Thyroid gland (tissue), 4 donors: ENCODE measurements around the gene RNF121.

Experiments used
- POLR2A ChIP-seq, 2 donors: fragments of 450-650 bp; IDR thresholded peaks; one replicate each; pipeline ENCODE4 v1.6.1; 2017; ENCODE audit warnings: antibody characterized with exemption in 2 of 2, mild to moderate bottlenecking in 2 of 2, moderate library complexity in 1 of 2
- TF ChIP-seq, protein P1 (sequence below), 6 experiments: fragments of 200-600 bp in 3 of 6; fragments of 450-650 bp in 3 of 6; sonication (generic) in 3 of 6; IDR thresholded peaks; one replicate each; pipeline ENCODE4 v1.5.1; 2016 to 2019; ENCODE audit warnings: antibody characterized with exemption in 6 of 6, mild to moderate bottlenecking in 2 of 6, inconsistent platforms in 1 of 6, moderate library complexity in 1 of 6

DNA sequence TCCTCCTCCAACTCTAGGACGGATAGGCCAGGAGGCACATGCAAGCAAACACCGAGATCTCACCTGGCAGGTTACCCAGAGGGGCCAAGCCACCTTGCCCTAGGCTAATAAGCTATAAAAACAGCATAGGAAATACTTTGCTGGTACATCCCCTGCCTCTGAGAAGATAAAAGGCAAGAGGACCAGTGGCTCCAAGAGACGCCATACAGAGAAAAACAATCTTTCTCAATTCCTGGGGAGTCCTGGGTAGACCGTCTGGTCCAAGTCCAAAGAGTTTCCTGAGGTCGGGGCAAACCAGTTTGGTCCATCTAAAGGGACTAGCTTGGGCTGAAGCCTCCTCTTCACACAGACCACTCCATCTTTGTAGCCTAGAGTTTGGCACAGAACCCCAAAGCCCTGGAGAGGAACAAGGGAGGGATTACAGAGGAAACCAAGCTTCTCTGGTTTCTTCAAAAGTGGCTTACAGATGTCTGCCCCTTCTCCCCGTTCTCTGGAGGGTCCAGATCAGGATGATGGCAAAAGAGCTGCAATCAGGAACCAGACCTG, 111.1 kb downstream of the RNF121 start:
- TF ChIP-seq, protein P1, sequence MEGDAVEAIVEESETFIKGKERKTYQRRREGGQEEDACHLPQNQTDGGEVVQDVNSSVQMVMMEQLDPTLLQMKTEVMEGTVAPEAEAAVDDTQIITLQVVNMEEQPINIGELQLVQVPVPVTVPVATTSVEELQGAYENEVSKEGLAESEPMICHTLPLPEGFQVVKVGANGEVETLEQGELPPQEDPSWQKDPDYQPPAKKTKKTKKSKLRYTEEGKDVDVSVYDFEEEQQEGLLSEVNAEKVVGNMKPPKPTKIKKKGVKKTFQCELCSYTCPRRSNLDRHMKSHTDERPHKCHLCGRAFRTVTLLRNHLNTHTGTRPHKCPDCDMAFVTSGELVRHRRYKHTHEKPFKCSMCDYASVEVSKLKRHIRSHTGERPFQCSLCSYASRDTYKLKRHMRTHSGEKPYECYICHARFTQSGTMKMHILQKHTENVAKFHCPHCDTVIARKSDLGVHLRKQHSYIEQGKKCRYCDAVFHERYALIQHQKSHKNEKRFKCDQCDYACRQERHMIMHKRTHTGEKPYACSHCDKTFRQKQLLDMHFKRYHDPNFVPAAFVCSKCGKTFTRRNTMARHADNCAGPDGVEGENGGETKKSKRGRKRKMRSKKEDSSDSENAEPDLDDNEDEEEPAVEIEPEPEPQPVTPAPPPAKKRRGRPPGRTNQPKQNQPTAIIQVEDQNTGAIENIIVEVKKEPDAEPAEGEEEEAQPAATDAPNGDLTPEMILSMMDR (IDR thresholded peaks at IDR 0.05), result no peak
- TF ChIP-seq POLR2A (IDR thresholded peaks at IDR 0.05), result no peak
